Right lobe of liver (tissue), 4 donors: Measurements from ENCODE around the gene ID2.

ENCODE experiments used
- POLR2A ChIP-seq: fragments of 450-650 bp; IDR thresholded peaks from one replicate; pipeline ENCODE4 v1.6.1; 2017; ENCODE audit warnings: antibody characterized with exemption, mild to moderate bottlenecking
- TF ChIP-seq, protein P1 (sequence below), 4 donors: fragments of 200-600 bp in 3 of 4; fragments of 450-650 bp in 1 of 4; IDR thresholded peaks; one replicate each; pipeline versions ENCODE4 v1.5.1 to v1.8.0; 2016 to 2022; ENCODE audit warnings: antibody characterized with exemption in 4 of 4, mild to moderate bottlenecking in 2 of 4
- donor health status: DM: no; HTN: no; CAD: no.
- donor health status: DM: no; HTN: no; CAD: no.
- donor health status: DM: no; HTN: yes; CAD: no.

DNA sequence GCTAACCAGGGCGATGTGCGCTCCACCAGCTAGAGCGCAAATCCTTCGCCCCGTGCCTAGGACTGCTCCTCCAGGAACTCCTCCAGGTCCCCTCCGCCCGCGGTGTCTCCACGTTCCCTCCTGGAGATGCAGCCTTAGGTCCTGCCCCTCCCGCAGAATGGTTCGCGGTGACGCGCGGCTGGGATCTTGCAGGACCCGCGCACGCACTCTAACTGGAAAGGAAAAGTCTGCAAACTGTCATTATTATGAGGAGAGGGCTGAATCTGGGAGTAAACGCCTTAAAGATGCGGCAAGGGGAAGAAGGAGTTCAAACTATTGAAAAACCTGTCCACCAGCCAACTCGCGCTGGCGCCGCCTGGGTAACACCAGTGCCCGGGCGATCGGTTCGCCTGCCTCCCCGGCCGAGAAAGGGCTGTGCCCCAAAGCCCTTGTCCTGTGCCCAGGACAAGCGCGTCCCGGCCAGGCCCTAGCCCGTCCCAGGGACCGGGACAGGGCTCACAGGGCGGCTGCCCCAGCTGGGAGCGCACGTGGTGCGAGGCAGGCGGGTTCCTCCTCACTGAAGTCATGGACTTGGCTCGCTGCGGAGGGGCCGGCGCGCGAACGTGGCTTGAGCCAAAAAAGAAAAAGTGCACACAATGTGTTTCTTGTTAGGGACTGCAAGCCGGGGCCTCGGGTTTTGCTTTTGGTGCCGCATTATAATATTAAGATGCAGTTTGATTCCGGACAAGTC is 5.5 kb upstream of the ID2 start:
- TF ChIP-seq, protein P1, sequence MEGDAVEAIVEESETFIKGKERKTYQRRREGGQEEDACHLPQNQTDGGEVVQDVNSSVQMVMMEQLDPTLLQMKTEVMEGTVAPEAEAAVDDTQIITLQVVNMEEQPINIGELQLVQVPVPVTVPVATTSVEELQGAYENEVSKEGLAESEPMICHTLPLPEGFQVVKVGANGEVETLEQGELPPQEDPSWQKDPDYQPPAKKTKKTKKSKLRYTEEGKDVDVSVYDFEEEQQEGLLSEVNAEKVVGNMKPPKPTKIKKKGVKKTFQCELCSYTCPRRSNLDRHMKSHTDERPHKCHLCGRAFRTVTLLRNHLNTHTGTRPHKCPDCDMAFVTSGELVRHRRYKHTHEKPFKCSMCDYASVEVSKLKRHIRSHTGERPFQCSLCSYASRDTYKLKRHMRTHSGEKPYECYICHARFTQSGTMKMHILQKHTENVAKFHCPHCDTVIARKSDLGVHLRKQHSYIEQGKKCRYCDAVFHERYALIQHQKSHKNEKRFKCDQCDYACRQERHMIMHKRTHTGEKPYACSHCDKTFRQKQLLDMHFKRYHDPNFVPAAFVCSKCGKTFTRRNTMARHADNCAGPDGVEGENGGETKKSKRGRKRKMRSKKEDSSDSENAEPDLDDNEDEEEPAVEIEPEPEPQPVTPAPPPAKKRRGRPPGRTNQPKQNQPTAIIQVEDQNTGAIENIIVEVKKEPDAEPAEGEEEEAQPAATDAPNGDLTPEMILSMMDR (IDR thresholded peaks at IDR 0.05) = no peak
- TF ChIP-seq POLR2A = peak; percentile 84
